Retina (tissue), 1 donor: ENCODE data around the gene C2orf78.

Source experiments
- DNase-seq: peaks from one replicate; pipeline ENCODE4 v3.0.0-alpha.2; 2016

Gene C2orf78

DNA sequence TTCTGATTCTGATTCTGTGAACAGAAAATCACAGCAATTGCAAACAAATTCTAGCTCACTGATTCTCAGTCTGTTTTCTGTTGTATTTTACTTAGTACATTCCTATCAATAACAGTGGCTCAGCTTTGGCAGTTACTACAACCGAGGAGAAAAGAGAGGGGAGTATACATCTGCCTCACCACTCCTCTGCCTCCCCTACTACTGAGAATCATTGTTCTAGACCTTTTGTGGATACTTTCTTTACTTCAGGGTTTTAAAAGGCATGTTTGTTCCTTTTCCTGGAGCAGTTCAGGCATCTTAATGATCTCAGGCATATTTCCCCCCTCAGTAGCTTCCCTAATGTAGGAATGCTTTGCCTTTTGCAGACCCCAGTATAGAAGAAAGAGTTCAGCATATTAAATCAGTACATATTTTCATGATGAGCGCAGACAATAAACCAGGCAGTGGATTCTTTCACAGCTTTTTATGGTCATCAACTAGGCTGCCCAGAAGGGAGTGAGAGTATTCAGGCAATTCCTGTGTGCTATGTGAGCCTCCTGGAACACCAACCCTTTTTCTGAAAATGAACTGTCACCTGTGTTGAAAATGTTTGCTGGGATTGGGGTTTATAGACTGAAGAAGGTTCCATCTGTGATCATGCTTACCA is 55.0 kb downstream of the C2orf78 start:
- DNase-seq: no peak

- no peak for DNase-seq
These were observed 55.8 kb downstream of the C2orf78 start for GRCh38 chr2:73839653-73840411.

DNA sequence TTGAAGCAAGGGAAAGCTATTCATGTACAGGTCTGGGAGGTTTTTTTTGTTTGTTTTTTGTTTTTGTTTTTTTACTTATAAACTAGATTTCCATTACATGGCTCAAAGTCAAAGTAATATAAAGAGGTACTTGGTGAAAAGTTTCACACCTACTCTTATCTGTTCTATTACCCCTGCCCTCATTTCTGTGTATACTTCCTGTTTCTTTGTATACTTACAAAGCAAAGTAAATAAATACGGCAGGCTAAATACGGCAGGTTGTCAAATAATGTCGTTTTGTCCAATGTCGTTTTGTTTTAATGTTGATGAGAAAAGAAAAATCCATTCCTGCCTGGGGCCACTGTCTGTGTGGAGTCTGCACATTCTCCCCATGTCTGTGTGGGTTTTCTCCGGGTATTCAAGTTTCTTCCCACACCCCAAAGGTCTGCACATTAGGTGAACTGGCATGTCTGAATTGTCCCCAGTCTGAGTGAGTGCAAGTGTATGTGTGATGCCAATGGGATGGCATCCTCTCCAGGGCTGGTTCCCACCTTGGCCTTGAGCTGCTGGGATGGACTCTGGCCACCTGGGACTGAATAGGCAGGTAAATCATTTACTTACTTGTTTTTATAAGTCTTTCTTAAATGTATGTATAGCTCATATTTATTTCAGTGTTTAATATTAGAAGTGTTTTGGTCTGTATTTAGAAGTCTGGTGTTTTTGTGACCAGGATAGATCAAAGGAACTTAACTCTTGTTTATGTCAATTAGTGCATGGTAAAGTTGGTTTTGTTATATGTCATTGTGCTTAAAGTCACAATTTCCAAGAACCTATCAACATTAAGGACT is 58.1 kb downstream of the C2orf78 start:
- no peak for DNase-seq

DNA sequence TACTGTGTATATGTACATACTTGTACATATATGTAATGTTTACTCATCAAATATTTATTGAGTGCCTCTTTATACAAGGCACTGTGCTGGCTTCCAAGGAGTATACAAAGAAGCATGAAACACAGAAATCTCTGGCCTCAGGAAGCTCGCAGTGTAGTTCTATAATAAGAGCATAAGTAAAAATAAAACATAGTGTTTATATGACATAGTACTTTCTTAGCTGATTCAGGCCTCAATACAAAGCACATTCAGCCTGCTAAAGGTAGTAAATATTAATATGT is 58.7 kb downstream of the C2orf78 start:
- DNase-seq: no peak

- DNase-seq: no peak
These were observed 60.1 kb downstream of the C2orf78 start for GRCh38 chr2:73844087-73844486.

GRCh38 chr2:73850009-73850408 is 66.0 kb downstream of the C2orf78 start:
- no peak for DNase-seq

- no peak for DNase-seq
These were observed 67.3 kb downstream of the C2orf78 start for GRCh38 chr2:73851274-73851673.

DNA sequence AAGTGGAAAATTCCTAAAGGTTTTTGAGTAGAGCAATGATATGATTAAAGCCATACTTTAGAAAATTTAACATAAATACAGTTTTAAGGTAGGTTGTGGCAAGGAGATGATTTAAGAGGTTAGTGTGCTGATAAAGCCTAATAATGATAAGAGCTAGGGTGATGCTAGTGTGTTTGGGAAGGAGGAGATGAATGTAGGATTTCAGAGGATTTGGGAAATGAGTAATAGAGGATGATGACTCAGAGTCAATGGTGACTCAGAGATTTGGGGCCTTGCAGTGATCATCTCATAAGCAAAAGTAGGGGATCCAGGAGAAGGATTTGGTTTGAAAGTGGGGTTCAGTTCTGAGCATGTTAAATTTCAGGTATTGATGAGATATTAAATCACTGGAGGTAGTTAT is 68.0 kb downstream of the C2orf78 start:
- no peak for DNase-seq

DNA sequence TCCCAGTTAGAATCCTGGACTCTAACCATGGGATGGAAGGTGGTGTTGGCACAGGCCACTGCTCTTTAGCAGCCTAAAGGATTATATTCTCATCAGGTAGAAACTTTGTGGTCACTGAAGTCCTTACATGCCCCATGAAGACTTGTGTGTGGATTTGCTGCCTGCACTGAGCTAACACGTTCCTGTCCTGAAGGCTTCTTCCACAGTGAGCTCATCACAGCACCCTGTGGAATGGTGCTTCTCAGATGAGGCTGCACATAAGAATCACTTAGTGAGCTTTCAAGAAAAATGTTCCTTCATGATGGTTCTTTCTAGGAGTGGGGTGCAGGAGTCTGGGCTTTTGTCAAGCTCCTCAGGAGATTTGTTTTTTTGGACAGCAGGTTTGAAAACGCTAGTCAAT is 71.5 kb downstream of the C2orf78 start:
- DNase-seq: no peak

DNA sequence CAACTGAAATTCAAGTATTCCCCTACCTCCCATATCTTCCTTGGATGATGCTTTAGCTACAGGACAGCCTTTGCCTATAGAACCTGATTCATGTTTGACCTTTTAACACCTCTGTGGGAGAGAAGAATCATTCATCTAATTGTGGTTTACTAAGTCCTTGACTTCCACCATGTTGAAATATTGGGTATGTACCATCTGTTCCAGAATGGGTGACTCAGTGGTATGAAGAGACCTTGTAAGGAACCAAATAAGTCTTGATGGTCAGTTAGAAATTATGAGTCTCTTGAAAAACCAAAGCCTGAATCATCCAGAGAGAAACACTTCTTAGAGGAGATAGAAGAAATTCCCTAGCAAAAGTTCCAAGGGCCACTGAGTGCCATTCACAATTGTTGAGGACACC is 72.2 kb downstream of the C2orf78 start:
- DNase-seq: no peak

- DNase-seq: no peak
These were observed 76.0 kb downstream of the C2orf78 start for GRCh38 chr2:73859721-73860586.

GRCh38 chr2:73862987-73863386 is 79.0 kb downstream of the C2orf78 start:
- DNase-seq: no peak
